ENCODE results near the gene RHBDD3.
"Not testable (repeated sequence)": the region's sequence is repeated elsewhere in the genome, so short reads cannot be mapped to it uniquely, and the experiment has no call there.

RHBDD3 gene

DNA sequence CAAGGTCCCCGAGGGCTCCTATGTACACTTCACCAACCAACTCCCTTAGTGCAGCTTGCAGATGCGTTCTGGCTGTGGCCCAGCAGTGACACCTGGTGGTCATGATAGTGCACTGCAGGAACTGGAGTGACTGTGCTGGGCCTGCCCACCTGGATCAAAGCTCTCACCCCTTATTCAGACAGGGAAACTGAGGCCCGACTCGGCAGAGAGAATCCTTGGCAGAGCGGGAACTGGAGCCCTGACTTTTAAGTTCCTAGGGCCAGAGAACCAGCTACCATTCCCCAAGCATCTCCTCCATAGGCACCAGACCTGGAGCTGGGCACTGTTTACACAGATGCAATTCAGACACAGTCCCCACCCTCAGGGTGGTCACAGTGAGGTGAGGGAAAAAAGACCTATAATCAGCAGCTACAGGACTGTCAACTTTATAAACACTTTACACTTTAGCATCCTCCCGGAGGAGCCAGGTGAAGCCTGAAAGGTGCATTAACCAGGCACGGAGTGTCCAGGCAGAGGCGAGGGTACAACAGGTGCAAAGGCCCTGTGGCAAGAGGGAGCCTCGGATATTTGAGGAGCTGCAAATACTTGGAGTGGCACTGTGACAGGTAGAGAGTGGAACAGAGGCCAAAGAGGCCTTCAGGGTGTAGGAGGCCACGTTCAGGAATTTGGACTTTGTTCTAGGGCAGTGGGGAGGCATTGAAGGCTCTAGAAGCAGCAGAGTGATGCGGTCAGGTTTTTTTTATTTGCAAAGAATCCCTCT, 22.0 kb downstream of the RHBDD3 start:
- DNase-seq, result no peak

DNA sequence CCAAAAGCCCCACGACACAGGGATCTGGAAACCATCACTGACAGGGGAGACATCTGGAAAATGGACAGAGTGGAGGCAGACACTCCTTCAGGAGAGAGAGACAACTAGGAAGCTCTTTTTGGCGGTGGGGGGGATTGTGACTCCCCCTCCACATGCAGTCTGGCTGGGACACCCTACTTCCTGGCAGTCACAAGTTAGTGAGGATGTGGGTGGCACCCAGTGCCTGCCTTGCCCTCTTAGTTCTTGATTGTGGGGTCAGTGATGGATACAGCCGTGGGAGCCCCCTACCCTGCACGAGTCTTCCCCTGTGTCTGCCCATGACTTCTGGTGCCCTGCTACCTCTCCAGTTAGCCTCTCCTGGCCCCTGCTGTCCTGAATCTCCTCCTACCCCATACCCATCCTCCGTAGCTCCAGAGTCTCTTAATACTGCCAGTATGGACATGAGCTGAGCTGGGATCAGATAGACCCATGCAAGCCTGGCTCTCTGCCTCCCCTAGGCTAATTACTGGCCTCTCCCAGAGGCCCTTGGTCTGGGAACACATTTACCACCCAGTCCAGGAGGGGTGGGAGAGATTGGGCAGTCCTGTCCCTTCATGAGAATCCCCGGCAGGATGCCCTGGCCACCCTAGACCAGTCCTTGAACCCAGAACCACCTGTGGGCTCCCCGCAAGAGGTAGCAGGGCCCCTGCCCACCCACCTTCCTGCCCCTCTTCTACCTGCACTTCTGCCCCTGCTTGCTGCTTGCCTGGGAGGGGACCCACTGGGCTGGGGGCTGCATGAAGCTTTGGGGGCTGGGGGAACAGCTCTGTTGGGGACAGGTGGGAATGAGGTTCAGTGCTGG, 22.8 kb downstream of the RHBDD3 start:
- DNase-seq, result no peak

DNA sequence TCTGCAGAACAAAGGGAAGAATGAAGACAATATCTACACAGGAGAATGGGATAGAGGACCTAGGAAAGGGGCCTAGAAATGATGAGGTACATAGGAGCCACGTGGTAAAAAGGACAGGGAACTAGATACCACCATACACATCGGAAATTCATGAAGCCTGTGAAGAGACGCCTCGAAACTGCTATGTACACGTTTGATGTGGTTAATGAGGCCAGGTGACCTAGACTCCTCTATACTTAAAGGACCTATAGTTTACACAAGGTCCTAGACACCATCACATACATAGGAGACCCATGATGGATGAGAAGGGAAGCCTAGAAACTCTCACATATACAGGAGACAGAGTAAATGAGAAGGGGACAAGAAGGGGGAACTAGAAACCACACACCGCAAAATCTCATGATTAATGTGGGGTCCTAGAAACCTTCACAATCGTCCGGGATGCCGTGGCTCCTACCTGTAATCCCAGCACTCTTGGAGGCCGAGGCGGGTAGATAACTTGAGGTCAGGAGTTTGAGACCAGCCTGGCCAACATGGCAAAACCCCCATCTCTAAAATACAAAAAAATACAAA, 23.8 kb downstream of the RHBDD3 start:
- DNase-seq, result no peak

DNA sequence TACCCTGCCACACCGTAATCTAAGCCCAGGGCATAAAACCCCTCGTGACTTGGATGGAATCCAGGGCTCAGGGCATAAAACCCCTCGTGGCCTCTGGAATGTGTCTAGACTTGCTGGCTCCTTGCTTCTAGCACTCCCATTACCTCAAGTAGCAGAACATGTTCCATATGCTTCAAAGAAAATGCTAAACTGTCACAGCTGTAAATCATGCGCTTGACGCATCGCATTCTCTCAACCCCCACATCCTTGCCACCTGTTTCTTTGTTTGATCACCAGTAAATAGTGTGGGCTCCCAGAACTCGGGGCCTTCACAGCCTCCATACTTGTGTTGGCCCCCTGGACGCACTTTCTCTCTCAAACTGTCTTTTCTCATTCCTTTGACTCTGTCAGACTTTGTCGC, 27.3 kb downstream of the RHBDD3 start:
- not testable (repeated sequence) for DNase-seq

DNA sequence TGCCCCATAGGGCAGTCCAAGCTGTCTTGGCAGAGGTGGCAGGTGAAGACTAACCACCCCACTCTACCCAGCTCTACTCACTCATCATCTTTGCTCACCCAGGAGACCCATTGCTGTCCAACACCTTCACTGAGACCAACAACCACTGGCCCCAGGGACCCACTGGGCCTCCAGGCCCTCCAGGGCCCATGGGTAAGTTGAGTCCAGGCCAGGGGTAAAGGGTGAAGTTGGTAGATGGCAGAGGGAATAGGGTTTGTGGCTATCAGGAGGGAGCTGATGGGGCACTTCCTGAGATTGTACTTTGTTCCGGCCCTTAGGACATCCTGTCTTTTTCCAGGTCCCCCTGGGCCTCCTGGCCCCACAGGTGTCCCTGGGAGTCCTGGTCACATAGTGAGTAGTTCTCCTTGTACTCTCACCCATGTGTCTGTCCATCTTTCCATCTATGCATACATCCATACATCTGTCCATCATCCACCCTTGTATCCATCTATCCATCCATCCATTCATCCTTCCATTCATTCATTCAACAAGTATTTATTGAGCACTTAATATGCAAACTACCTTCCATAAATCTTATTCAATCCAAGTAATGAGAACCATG, 34.4 kb downstream of the RHBDD3 start:
- no peak for DNase-seq

DNA sequence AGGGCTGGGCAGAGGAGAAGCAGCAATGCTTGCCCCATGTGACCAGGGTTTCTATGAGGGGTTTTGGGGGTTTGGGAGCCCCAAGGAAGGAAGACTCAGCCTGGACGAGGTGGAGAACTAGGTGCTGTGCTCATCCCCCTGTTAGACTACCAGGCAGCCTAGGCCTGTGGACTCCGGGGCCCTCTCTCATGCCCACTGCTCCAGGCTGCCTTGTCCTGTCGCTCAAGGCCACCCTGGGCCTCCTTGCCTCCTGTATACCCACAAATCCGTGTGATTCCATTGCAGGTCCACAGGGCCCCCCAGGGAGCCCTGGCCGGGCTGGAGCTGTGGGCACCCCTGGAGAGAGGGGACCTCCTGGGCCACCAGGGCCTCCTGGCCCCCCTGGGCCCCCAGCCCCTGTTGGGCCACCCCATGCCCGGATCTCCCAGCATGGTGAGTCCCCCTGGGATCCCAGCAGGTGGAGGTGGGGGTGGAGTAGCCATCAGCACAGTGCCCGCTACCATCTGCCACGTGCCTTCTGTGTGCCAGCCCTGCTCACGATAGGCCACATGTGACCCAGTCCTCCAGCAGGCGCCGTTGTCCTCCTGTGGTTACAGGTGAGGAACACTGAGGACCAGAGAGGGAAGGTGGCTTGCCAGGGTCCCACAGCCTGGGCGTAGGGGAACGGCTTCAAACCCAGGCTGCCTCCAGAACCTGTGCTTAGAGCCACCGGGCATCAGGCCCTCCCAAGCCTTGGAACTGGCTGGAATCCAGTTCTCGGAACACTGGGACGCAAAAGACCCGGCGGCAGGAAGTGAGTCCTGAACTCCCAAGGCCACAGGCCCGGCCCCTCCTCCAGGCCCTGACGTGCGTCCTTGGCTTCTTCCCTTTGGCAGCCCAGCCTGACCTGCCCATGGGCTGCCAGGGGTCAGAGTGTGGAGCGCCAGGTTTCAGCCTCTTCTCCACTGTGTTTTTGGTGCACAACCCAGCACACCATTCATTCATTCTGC, 35.5 kb downstream of the RHBDD3 start:
- no peak for DNase-seq

DNA sequence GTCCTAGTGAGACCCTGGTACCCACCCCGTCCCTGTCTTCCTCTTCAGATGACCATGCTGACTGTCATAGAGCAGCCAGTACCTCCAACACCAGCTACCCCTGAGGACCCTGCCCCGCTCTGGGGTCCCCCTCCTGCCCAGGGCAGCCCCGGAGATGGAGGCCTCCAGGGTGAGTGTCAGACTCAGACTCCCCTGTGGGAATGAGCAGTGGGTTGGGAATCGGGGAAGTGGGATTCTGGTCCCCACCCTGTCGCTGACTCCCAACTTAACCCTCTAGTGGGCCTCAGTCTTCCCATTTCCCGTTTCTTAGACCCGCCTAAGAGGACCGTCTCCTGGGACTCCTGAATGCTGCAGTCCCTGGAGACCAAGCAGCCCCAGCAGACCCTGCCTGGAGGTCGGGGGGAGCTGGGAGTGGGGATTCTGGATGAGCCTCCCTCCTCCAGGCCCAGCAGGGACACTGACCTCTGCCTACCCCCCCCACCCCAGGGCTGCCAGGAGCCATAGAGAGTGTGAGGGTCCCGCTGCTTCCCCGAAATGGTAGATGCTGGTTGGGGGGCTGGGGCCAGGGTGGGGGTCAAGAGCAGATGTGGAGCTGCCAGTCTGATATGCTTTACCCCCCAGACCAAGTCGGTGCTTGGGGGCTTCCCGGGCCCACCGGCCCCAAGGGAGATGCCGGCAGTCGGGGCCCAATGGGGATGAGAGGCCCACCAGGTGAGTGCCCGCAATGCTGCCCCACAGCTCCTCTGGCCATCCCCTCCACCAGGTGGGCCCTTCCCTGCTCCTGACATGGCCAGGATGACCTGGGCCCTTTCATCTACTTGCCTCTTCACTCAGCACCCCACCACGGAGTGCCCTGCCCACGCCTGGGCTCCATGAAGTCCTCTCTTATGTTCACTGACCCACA, 36.6 kb downstream of the RHBDD3 start:
- DNase-seq, result no peak

DNA sequence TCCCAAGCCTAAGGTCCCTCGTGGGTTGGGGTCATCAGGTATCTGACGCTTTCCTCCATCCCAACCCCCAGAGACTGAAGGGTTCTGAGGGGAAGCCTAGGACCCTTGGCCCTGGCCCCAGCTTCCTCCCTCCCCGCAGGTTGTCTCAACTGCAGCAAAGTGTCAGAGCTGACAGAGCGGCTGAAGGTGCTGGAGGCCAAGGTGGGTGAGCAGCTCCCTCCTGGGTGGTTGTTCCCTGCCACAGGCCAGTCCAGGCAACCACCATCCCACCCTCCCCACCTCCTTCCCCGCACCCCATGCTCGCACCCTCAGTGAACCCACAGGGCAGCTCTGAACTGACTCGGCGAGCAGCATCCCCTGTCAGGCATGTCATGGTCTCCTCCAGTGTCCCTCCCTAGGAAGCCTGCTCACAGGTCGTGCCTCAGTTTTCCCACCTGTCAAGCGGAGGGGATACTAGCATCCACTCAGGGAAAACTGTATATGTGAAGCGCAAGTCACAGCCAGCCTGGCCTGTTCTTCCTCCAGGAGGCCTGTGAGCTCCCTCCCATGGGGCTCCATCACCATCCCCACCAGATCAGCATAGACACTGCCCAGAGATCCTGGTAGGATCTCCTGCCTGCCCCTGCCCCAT, 41.3 kb downstream of the RHBDD3 start:
- no peak for DNase-seq

DNA sequence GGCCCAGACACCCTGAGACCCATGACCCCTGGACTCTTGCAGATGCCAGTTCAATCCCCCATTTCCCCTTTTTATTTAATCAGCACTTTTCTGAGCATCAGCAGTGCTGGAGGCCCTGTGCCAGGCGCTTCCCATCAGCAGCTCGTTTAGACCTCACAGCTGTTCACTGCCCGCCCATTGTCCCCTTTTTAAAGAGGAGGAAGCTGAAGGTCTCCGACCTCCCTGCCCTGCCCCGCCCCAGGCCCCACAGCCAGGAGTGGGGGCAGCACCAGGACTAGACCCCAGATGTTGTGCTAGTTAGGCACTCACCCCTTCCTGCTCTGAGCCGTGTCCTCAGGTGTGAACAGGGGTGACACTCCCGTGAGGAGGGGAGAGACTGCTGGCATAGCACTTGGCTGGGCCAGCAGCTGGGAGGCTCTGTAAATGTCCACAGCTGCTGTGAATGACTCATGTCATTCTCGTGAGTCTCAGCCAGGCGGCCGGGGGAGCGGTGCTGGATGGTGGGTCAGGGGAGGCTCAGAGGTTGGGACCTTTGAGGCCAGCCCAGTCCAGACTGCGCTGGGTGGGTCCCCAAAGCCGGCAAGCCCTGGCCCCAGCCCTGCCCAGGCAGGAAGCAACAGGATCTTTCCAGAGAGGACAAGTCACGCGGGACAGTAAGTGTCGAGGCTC, 42.2 kb downstream of the RHBDD3 start:
- DNase-seq, result no peak

DNA sequence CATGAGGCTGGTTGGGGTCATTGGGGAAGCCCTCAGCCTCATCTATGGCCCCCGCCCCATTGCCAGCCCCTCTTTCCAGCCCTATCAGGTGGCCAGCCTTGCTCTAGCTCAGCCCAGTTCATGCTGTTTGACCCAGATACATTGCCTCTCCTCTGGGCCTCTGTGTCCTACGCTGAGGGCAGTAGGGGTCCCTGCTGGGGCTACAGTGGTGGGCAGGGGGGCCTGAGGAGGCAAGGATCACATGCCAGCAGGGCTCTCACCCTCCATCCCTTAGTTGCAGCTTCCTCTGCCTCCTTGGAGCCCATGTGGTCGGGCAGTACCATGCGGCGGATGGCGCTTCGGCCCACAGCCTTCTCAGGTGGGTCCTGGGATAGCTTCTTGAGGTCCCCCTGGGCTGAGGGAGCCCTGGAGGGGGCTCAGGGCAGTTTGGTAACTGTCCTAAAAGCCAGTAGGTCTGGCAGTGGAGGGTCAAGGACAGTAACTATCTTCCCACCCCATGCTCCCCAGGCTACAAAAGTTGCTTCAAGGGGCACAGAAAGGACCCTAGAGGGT, 42.8 kb downstream of the RHBDD3 start:
- DNase-seq, result no peak

DNA sequence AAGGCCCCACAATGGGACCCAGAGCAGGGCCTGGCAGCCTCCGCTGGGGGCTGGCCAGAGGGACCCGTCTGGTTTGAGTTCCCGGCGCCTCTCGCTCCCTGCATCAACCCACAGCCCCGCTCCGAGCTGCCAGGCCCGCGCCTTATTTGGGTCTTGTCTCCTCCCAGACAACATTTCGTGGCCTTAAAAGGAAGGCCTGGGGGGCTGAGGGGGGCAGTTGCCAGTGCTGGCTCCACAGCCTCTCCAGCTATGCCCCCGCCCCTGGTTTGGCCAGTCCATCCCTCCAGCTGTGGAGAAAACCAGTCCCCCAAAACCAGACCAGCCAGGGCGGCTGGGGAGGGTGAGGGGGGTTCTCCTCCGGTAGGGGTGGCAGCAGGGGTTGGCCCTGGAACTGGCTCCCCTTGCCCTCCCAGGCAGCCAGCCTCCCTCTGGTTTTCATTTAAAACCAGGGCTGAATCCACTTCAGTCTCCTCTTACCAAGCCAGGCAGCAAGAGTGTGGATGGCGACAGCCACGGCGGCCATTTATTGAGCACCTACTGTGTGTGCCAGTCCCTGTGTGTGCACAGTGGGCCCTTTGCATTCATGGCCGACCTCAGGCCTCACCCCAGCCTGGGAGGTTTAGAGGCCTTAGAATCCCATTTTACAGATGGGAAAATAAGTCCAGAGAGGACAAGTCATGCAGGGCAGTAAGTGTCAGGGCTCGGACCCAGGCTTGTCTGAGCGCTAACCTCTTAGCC, 43.5 kb downstream of the RHBDD3 start:
- no peak for DNase-seq

DNA sequence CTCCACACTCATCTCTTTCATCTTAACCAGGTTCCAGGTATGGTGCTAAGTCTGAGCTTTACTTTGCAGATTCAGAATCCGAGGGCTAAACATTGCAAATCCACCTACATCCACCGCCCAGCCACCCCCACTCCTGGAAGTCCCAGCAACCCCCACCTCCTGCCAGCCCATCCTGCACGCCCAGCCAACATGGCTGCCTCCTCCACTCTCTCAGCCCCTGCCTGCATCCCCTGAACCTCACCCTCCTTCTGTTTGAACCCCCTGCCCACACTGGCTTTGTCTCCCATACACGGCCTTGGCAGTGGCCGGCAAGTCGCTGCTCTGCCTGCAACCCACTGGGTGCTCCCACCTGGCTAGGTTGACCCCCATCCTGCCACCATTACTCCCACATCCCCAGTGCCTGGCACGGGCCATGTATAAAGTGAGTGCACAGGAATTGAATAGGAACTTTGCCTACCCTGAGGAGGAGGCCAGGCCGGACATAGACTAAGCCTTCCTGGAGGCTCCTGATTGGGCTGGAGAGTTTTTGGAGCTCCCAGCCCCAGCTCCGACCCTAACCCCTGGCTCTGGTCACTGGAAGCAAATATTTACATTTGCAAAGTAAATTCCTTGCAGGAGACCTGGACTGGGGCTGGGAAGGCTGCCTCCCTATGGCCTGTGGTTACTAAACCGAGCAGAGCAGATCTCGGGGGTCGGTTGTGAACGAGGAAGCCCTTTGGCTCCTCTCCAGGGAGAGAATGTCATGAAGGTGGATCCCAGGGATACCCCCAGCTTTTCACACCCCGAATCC, 47.7 kb downstream of the RHBDD3 start:
- no peak for DNase-seq

DNA sequence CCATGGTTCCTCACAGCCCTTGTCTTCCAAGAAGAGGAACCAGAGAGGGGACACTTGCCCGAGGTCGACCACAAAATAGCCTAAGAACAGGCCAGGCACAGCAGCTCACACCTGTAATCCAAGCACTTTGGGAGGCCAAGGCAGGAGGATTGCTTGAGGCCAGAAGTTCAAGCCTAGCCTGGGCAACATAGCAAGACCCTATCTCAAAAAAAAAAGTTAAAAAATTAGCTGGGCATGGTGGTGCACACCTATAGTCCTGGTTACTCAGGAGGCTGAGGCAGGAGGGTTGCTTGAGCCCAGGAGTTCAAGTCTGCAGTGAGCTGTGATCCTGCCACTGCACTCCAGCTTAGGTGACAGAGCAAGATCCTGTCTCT, 48.4 kb downstream of the RHBDD3 start:
- DNase-seq, result not testable (repeated sequence)

DNA sequence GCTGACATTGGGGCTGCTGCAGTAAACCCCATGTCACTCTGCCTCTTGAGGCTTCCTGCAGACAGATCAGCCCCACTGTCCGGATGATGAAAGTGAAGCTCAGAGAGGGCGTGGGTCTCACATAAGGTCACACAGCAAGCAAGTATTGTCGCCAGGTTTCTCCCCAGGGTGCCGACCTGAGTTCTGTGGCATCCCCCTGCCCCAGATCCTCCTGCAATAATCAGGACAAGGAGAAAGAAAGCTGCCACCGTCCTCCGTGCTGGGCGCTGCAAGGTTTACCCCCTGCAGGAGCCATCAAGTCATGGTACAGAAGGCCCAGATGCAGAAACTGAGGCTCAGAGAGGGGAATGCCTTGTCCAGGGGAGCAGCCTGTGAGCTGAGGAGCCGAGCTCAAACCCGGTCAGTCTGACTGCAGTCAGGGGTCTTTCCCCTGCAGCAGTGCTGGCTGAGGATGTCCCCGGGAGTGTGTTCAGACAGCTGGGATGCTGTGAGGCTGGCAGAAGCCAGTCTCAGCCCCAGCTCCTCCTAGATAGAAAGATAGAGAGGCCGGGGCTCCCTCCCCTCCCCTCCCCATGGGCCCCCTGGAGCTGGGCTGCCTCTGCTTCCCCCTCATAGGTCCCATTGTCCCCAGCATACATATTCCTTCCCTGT, 48.9 kb downstream of the RHBDD3 start:
- no peak for DNase-seq

DNA sequence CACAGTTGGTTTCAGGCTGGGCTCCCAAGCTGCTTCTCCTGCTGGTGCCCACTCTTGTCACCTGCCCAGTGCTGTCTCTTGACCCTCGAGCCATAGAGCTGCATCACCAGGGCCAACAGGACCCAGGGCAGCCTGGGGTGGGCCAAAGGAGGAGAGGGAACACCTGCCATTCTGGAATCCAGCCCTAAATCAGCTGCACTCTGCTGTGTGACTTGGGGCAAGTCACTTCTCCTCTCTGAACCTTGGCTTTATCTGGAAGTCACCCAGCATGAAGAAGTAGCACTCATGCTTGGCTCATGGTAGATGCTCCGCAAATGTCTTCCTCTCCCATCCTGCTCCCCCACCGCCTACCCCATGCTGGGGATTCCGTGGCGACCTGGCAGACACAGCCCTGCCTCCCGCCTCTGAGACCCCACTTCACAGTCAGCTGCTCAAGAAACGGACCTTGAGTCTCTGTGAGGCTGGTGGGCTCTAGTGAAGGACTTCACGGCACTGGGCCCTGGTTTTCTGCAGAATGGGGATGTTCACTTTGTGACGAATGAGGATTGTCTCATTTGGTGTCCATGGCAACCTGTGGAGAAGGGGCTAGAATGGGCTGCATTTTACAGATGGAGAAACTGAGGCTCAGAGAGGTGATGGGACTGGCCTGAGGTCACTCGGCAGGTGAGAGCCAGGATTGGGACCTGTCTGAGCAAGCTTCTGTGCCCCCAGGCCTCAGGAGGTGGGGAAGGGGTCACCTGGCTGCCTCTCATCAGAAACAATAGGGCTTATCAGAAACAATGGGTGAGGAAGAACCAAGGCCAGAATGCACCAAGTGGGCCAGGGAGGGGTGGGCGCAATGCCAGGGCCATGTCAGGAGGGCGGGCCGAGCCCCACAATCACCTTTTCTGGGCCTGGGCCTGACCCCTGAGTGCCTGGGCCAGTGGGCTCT, 49.7 kb downstream of the RHBDD3 start:
- DNase-seq, result no peak

DNA sequence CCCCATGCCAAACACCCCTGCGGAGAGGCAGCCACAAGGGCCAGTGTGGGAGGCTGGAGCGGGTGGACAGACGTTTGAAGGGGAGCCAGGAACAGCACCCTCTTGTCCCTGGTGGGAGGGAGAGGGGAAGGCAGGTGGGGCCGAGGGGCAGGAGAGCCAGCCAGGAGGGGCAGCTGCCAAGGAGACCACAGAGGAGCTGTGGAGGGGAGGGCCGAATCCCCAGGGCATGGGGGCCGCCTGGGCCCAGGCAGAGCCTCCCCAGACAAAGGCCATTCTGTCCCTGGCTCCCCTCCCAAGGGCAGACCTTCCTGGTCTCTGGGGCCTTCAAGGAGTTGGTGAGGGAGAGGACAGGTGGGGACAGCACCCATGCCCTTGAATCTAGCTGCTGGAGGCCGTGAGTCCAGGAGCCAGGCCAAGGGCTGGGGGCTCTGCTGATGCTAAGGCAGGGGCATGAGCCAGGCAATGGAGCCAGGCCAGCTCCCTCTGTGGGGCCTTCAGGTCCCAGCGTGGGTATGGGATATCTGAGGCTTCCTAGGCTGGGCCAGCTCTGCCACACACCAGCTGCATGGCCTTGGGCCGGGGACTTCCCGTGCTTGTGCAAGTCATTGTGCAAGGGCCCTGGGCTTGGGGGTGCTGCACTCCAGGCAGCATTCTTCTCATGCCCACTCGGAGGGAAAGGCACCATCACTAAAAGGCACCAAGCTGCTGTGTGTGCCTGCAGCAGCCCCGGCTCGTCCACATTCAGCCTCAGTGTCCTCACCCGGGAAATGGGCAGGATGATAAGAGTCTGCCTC, 50.7 kb downstream of the RHBDD3 start:
- DNase-seq, result no peak

Data from cortex of kidney (tissue), 1 donor.